ENCODE results near the gene PRR15L. TPM values are rescaled to one million over a fixed set of nuclear protein-coding genes. Genes with fewer than 3 reads are reported as not detected.

Gene PRR15L
- total and polyA plus RNA-seq, 2 of the 8 experiments (the other 6 are each of a cell fraction or from before 2014, with no cell fraction given) = 0.26 to 1.1 TPM

- H3K14ac ChIP-seq (ENCODE audit: insufficient read length) = no peak overlapping the region
- H2BK15ac ChIP-seq (ENCODE audit: low read length) = no peak overlapping the region
- no peak for FAIRE-seq
- no peak overlapping the region for H3K9ac ChIP-seq (replicated peaks in 1 of 4; ENCODE audit: extremely low read depth in 1 of 4, low read depth in 3 of 4, low read length in 3 of 4)
- no peak overlapping the region for H2BK120ac ChIP-seq (replicated peaks; ENCODE audit: low read depth, low read length)
- no peaks in the 10 kb centered on the region for H3K79me2 ChIP-seq (ENCODE audit: control insufficient read depth in 1 of 2, insufficient read depth in 2 of 2, low read length in 2 of 2)
- no peak for DNase-seq (ENCODE audit: low read depth in 1 of 2, low spot score in 2 of 2)
- H3K4me3 ChIP-seq (ENCODE audit: extremely low read depth in 1 of 4, insufficient read depth in 2 of 4, low read depth in 3 of 4, low read length in 4 of 4) = no peak overlapping the region
- H3K36me3 ChIP-seq (ENCODE audit: control insufficient read depth in 2 of 4, insufficient read depth in 4 of 4, low read length in 3 of 4) = no peaks in the 10 kb centered on the region
- no peak overlapping the region for H3K4me2 ChIP-seq (ENCODE audit: insufficient read depth in 1 of 2, low read depth in 2 of 2, low read length in 2 of 2)
- H4K5ac ChIP-seq (ENCODE audit: insufficient read length, low read depth, low read length) = no peak overlapping the region
- no peak overlapping the region for H4K91ac ChIP-seq (replicated peaks; ENCODE audit: insufficient read length, low read length)
- no peaks in the 10 kb centered on the region for H3K9me3 ChIP-seq (ENCODE audit: insufficient read depth in 2 of 2, low read depth in 1 of 2, low read length in 1 of 2)
- TF ChIP-seq SIRT6 (IDR thresholded peaks at IDR 0.05; ENCODE audit: low read length) = no peak
- H2BK12ac ChIP-seq (ENCODE audit: low read depth, low read length) = no peak overlapping the region
- H2AK5ac ChIP-seq (ENCODE audit: low read depth, low read length) = no peak overlapping the region
- 100% methylated on average over 1 of the region's 1 CpG; no CpG with 5 or more reads in 1 of the 2 experiments for WGBS, 2 experiments (ENCODE audit: extremely low coverage in 1 of 2, insufficient coverage in 1 of 2, insufficient read length in 1 of 2, insufficient replicate concordance in 2 of 2, low coverage in 1 of 2, low lambda C conversion rate in 2 of 2, missing lambda C conversion rate in 1 of 2)
- no peak overlapping the region for H2BK5ac ChIP-seq (ENCODE audit: low read depth, low read length)
- H3K23me2 ChIP-seq (ENCODE audit: low read depth, low read length) = 0 out of 2 replicates have a peak, but pooled peaks cover 2% of the 10 kb centered on the region
- ChIA-PET CTCF (ENCODE audit: partially characterized antibody) (interaction anchor here (1.4 to 27.8 kb wide), 6 partner anchors 14 to 50 kb away, joined by 3 to 493 read pairs (median 28); partner anchors contain the start of genes PNPO and PRR15L), POLR2A (ENCODE audit: partially characterized antibody) (interaction anchor here (1.3 to 4.1 kb wide), 3 partner anchors 11 to 47 kb away, joined by 3 to 19 read pairs (median 3); partner anchors contain the start of gene NFE2L1)
- no peak overlapping the region for H3K4ac ChIP-seq (replicated peaks; ENCODE audit: insufficient read length, low read depth, low read length)
- H4K20me1 ChIP-seq (replicated peaks in 1 of 2; ENCODE audit: control insufficient read depth in 1 of 2, insufficient read depth in 2 of 2, low read length in 2 of 2) = no peaks in the 10 kb centered on the region
- no peak overlapping the region for H3K23ac ChIP-seq (ENCODE audit: insufficient read length)
- no peak overlapping the region for H3K27ac ChIP-seq (ENCODE audit: low read depth, low read length)
- no peaks in the 10 kb centered on the region for H3K79me1 ChIP-seq (ENCODE audit: low read depth, low read length)
- no peak overlapping the region for H4K8ac ChIP-seq (ENCODE audit: extremely low read depth, insufficient read depth, low read length)
- no peaks in the 10 kb centered on the region for H3K27me3 ChIP-seq (replicated peaks in 1 of 4; ENCODE audit: control insufficient read depth in 3 of 4, extremely low read depth in 1 of 4, insufficient read depth in 3 of 4, low read length in 3 of 4)
- no peak overlapping the region for H2BK20ac ChIP-seq (ENCODE audit: low read length)
- H3K4me1 ChIP-seq (replicated peaks in 1 of 4; ENCODE audit: control insufficient read depth in 3 of 4, insufficient read depth in 4 of 4, low read length in 3 of 4) = peaks cover 18 to 43% (median 30%) of the 10 kb centered on the region in 4 experiments
- no peak overlapping the region for H3K56ac ChIP-seq (replicated peaks; ENCODE audit: insufficient read length, low read depth, low read length)
- no peak overlapping the region for H2AFZ ChIP-seq (ENCODE audit: low read length)
- H3K18ac ChIP-seq (ENCODE audit: extremely low read depth, low read length) = no peak overlapping the region
Observed at GRCh38 chr17:48001197-48001596, 43.5 kb upstream of the PRR15L start.

Measured in H1 (cell line).